GM12878 (cell line): ENCODE results near the gene SYN1.

ENCODE experiments used
- BCL11A ChIP-seq: IDR thresholded peaks from 2 replicates; pipeline ENCODE4 v1.6.1; 2011; ENCODE audit warnings: low read depth, low read length
- CHD1 ChIP-seq: IDR thresholded peaks from 2 replicates; pipeline ENCODE4 v1.6.1; 2012; ENCODE audit warnings: low read depth, low read length, improper control_type of control experiment
- CHD4 ChIP-seq: fragments of 200-600 bp; sonication (generic); IDR thresholded peaks from 2 replicates; pipeline ENCODE4 v1.6.1; 2016; ENCODE audit warnings: mild to moderate bottlenecking
- EZH2 ChIP-seq: IDR thresholded peaks from 2 replicates; pipeline ENCODE4 v1.6.1; 2012; ENCODE audit warnings: low read depth, mild to moderate bottlenecking, control low read depth, inconsistent platforms, low read length, borderline replicate concordance; ENCODE audit not compliant: control insufficient read depth
- POLR2AphosphoS5 ChIP-seq: IDR thresholded peaks from 2 replicates; pipeline ENCODE4 v1.6.1; 2011; ENCODE audit warnings: mild to moderate bottlenecking, low read length, inconsistent platforms
- RAD21 ChIP-seq: IDR thresholded peaks from 2 replicates; pipeline ENCODE4 v1.6.1; 2011; ENCODE audit warnings: mild to moderate bottlenecking, low read depth, low read length, moderate library complexity; ENCODE audit not compliant: insufficient read depth
- SIN3A ChIP-seq: IDR thresholded peaks from 2 replicates; pipeline ENCODE4 v1.6.1; 2012; ENCODE audit warnings: low read depth, low read length, improper control_type of control experiment
- USF2 ChIP-seq: IDR thresholded peaks from 2 replicates; pipeline ENCODE4 v1.6.1; 2011; ENCODE audit warnings: low read depth, low read length, improper control_type of control experiment, borderline replicate concordance
- ZNF274 ChIP-seq: IDR thresholded peaks from one replicate; pipeline ENCODE4 v1.8.0; 2011; ENCODE audit not compliant: insufficient read length, insufficient read depth
- ZZZ3 ChIP-seq: IDR thresholded peaks from 2 replicates; pipeline ENCODE4 v1.6.1; 2011; ENCODE audit warnings: low read depth; ENCODE audit not compliant: control insufficient read depth, insufficient read length
- TF ChIP-seq, protein P1 (sequence below), 3 experiments: IDR thresholded peaks in 2 of 3; conservative IDR thresholded peaks in 1 of 3; 2 replicates each; pipeline ENCODE4 v1.5.1; 2011; ENCODE audit warnings: low read depth in 3 of 3, low read length in 3 of 3, mild to moderate bottlenecking in 3 of 3, control low read depth in 2 of 3, moderate library complexity in 2 of 3, inconsistent platforms in 1 of 3, mixed read lengths in 1 of 3; ENCODE audit not compliant: control insufficient read depth in 2 of 3, insufficient read depth in 1 of 3; ENCODE audit errors: extremely low read depth in 1 of 3
- TF ChIP-seq, protein P2 (sequence below): fragments of 450-650 bp; formaldehyde crosslinking; IDR thresholded peaks from 2 replicates; pipeline ENCODE4 v1.5.0; 2022; ENCODE audit warnings: mild to moderate bottlenecking, missing genetic modification characterization

DNA sequence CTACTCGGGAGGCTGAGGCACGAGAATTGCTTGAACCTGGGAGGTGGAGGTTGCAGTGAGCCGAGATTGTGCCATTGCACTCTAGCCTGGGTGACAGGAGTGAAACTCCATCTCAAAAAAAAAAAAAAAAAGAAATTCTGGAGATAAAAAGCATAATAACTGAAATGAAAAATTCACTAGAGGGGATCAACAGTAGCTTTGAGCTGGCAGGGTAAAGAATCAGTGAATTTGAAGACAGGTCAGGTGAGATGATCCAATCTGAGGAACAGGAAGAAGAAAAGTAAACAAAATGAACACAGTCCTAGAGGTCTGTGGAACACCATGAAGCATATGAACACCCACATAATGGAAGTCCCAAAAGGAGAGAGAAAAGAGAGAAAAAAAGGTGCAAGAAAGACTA is 22.4 kb downstream of the SYN1 start:
- no peak for TF ChIP-seq BCL11A
- TF ChIP-seq ZZZ3, result no peak
- no peak for TF ChIP-seq CHD4
- no peak for TF ChIP-seq CHD1
- no peak for TF ChIP-seq POLR2AphosphoS5
- TF ChIP-seq, protein P1, sequence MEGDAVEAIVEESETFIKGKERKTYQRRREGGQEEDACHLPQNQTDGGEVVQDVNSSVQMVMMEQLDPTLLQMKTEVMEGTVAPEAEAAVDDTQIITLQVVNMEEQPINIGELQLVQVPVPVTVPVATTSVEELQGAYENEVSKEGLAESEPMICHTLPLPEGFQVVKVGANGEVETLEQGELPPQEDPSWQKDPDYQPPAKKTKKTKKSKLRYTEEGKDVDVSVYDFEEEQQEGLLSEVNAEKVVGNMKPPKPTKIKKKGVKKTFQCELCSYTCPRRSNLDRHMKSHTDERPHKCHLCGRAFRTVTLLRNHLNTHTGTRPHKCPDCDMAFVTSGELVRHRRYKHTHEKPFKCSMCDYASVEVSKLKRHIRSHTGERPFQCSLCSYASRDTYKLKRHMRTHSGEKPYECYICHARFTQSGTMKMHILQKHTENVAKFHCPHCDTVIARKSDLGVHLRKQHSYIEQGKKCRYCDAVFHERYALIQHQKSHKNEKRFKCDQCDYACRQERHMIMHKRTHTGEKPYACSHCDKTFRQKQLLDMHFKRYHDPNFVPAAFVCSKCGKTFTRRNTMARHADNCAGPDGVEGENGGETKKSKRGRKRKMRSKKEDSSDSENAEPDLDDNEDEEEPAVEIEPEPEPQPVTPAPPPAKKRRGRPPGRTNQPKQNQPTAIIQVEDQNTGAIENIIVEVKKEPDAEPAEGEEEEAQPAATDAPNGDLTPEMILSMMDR (IDR thresholded peaks at IDR 0.05 in 2 of 3, conservative IDR thresholded peaks at IDR 0.05 in 1 of 3; ENCODE audit: control insufficient read depth in 2 of 3, extremely low read depth in 1 of 3, insufficient read depth in 1 of 3, low read depth in 3 of 3, low read length in 3 of 3), result no peak
- TF ChIP-seq RAD21, result no peak
- TF ChIP-seq EZH2, result no peak
- TF ChIP-seq SIN3A, result no peak
- TF ChIP-seq ZNF274, result no peak
- TF ChIP-seq, protein P2, sequence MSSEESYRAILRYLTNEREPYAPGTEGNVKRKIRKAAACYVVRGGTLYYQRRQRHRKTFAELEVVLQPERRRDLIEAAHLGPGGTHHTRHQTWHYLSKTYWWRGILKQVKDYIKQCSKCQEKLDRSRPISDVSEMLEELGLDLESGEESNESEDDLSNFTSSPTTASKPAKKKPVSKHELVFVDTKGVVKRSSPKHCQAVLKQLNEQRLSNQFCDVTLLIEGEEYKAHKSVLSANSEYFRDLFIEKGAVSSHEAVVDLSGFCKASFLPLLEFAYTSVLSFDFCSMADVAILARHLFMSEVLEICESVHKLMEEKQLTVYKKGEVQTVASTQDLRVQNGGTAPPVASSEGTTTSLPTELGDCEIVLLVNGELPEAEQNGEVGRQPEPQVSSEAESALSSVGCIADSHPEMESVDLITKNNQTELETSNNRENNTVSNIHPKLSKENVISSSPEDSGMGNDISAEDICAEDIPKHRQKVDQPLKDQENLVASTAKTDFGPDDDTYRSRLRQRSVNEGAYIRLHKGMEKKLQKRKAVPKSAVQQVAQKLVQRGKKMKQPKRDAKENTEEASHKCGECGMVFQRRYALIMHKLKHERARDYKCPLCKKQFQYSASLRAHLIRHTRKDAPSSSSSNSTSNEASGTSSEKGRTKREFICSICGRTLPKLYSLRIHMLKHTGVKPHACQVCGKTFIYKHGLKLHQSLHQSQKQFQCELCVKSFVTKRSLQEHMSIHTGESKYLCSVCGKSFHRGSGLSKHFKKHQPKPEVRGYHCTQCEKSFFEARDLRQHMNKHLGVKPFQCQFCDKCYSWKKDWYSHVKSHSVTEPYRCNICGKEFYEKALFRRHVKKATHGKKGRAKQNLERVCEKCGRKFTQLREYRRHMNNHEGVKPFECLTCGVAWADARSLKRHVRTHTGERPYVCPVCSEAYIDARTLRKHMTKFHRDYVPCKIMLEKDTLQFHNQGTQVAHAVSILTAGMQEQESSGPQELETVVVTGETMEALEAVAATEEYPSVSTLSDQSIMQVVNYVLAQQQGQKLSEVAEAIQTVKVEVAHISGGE (CRISPR knock-in tag), result no peak
- no peak for TF ChIP-seq USF2
